ENCODE data around the gene UBA5.
"Not testable (repeated sequence)": the region's sequence is repeated elsewhere in the genome, so short reads cannot be mapped to it uniquely, and the experiment has no call there.

UBA5 gene
- total RNA-seq: 41.1 to 117 (median 51.9) reads per million in 3 experiments

- DNase-seq: peak; percentile 72
These were observed at the start of gene UBA5 for GRCh38 chr3:132660052-132660810. Gene UBA5, plus strand, starts transcription at chr3:132660329. Its CDS starts 209 bp downstream, at chr3:132660538.

GRCh38 chr3:132615301-132615700 lies 44.8 kb upstream of the UBA5 start:
- DNase-seq: not testable (repeated sequence)

- no peak for DNase-seq
These were observed 44.2 kb upstream of the UBA5 start for GRCh38 chr3:132615881-132616280.

GRCh38 chr3:132616780-132617179 lies 43.3 kb upstream of the UBA5 start:
- no peak for DNase-seq

- DNase-seq: no peak
These were observed 38.0 kb upstream of the UBA5 start for GRCh38 chr3:132622148-132622547.

GRCh38 chr3:132622761-132623160 lies 37.4 kb upstream of the UBA5 start:
- DNase-seq: no peak

- DNase-seq: no peak
These were observed 36.5 kb upstream of the UBA5 start for GRCh38 chr3:132623646-132624045.

- no peak for DNase-seq
These were observed 35.3 kb upstream of the UBA5 start for GRCh38 chr3:132624790-132625189.

- no peak for DNase-seq
These were observed 34.5 kb upstream of the UBA5 start for GRCh38 chr3:132625613-132626012.

GRCh38 chr3:132626955-132627354 lies 33.2 kb upstream of the UBA5 start:
- no peak for DNase-seq

- DNase-seq: no peak
These were observed 32.0 kb upstream of the UBA5 start for GRCh38 chr3:132628157-132628556.

- no peak for DNase-seq
These were observed 30.2 kb upstream of the UBA5 start for GRCh38 chr3:132629928-132630327.

- no peak for DNase-seq
These were observed 29.5 kb upstream of the UBA5 start for GRCh38 chr3:132630612-132631011.

GRCh38 chr3:132635052-132635451 lies 25.1 kb upstream of the UBA5 start:
- DNase-seq: no peak

GRCh38 chr3:132637590-132637989 lies 22.5 kb upstream of the UBA5 start:
- no peak for DNase-seq

- no peak for DNase-seq
These were observed 21.4 kb upstream of the UBA5 start for GRCh38 chr3:132638706-132639105.

- DNase-seq: not testable (repeated sequence)
These were observed 18.7 kb upstream of the UBA5 start for GRCh38 chr3:132641427-132641826.

- peak; percentile 28 for DNase-seq
These were observed 18.1 kb upstream of the UBA5 start for GRCh38 chr3:132641837-132642538.

GRCh38 chr3:132642539-132642847 lies 17.6 kb upstream of the UBA5 start:
- DNase-seq: no peak

GRCh38 chr3:132643366-132643765 lies 16.8 kb upstream of the UBA5 start:
- DNase-seq: no peak

- no peak for DNase-seq
These were observed 15.1 kb upstream of the UBA5 start for GRCh38 chr3:132645058-132645457.

- DNase-seq: no peak
These were observed 10.0 kb upstream of the UBA5 start for GRCh38 chr3:132650153-132650552.

- no peak for DNase-seq
These were observed 7.4 kb upstream of the UBA5 start for GRCh38 chr3:132652640-132653270.

GRCh38 chr3:132654190-132654589 lies 5.9 kb upstream of the UBA5 start:
- DNase-seq: no peak
